Measurements from ENCODE around the gene IRF6. TPM values are rescaled to one million over a fixed set of nuclear protein-coding genes. Genes with fewer than 3 reads are reported as not detected.

Gene IRF6
- total RNA-seq, 1 donor from 2014 or later = 18.2 TPM

DNA sequence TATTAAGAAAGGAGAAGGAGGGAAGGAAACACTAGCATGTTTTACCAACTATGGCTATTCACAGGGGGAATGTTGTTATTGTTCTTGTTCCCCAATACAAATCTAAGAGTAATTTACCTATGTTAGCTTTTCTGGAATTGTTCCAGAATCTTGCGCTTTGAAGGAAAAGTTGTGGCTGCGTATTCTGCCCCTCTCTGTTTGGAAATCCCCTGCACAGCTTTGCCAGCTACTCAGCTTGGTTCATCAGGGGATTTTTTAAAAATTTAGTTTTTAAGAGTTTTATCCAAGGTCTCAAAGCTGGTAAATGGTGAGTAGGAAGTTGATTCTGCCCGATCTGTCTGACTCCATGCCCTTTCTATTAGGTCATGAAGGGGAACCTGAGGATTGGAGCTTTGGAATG is 9.5 kb upstream of the IRF6 start:
- no peak for TF ChIP-seq CTCF (IDR thresholded peaks at IDR 0.05)
- ATAC-seq (no peak), DNase-seq (no peak)
- Histone ChIP-seq H3K4me1 (no peaks in the 10 kb centered on the region), H3K27ac (no peak overlapping the region), H3K4me3 (no peak overlapping the region), H3K36me3 (no peaks in the 10 kb centered on the region), H3K27me3 (ENCODE audit: low read depth) (peaks cover 7% of the 10 kb centered on the region), H3K9me3 (no peaks in the 10 kb centered on the region)
- intact Hi-C loops (cut with DNase I) = no loop called here

DNA sequence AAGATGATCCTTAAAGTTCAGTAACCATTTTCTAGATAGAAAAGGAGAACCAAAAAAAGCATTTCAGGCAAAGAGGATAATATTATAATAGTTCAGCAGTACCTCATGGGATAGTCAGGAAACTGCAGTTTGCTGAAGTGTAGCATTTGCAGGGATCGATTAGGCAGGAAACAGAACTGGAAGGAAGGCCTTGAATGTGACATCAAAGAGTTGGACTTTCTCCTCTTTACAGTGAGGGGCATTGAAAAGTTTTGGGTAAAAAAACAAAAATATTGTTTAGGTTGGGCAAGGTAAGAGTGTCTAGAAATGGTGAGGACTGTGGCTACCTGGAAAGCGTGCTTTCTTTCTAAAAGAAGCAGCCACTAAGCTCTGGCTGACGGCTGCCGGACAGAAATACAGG is 8.0 kb upstream of the IRF6 start:
- no peaks in the 10 kb centered on the region for H3K27me3 ChIP-seq (ENCODE audit: low read depth)
- H3K4me1 ChIP-seq = no peaks in the 10 kb centered on the region
- TF ChIP-seq CTCF (IDR thresholded peaks at IDR 0.05) = no peak
- no peak for DNase-seq
- no peaks in the 10 kb centered on the region for H3K9me3 ChIP-seq
- no peak overlapping the region for H3K27ac ChIP-seq
- no peak for ATAC-seq
- no peaks in the 10 kb centered on the region for H3K36me3 ChIP-seq
- no peak overlapping the region for H3K4me3 ChIP-seq
- intact Hi-C loops (cut with DNase I) = no loop called here

- no peak for DNase-seq
- no peak overlapping the region for H3K4me3 ChIP-seq
- no peak for TF ChIP-seq CTCF (IDR thresholded peaks at IDR 0.05)
- no peak for ATAC-seq
- intact Hi-C loops (cut with DNase I) = no loop called here
- no peaks in the 10 kb centered on the region for H3K27me3 ChIP-seq (ENCODE audit: low read depth)
- H3K36me3 ChIP-seq = no peaks in the 10 kb centered on the region
- H3K9me3 ChIP-seq = no peaks in the 10 kb centered on the region
- H3K4me1 ChIP-seq = peaks cover 9% of the 10 kb centered on the region
- no peak overlapping the region for H3K27ac ChIP-seq
These were observed 4.8 kb upstream of the IRF6 start for GRCh38 chr1:209810783-209811182.

- no peak for TF ChIP-seq CTCF (IDR thresholded peaks at IDR 0.05)
- Histone ChIP-seq H3K27ac (no peak overlapping the region), H3K4me3 (no peak overlapping the region), H3K36me3 (no peaks in the 10 kb centered on the region), H3K4me1 (peaks cover 11% of the 10 kb centered on the region), H3K9me3 (no peaks in the 10 kb centered on the region), H3K27me3 (ENCODE audit: low read depth) (no peaks in the 10 kb centered on the region)
- ATAC-seq (no peak), DNase-seq (no peak)
- intact Hi-C loops (cut with DNase I) = no loop called here
These were observed 3.7 kb upstream of the IRF6 start for GRCh38 chr1:209809611-209810010.

DNA sequence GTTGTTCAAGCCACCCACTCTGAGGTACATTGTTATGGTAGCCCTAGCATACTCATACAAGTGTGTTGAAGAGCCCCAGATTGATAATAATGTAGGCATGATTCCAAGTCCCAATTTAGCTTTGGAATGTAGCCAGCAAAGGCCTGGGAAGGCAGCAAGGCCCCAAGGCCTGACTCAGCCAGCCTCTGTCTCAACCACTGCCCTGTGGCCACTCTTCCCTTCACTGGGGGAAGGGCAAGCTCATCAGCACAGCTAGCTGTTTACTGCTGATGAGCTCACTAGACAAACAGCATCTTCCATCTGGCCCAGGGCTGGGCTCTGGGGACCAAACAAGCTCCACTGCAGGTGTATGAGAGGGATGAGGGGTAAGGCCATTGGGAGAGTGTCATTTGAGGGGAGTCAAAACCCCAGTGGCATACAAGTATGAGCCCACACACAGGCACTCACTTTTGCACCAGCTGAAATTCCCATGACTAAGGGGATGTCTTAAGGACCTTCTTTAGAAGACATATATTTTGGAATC is 2.2 kb upstream of the IRF6 start:
- Histone ChIP-seq H3K36me3 (no peaks in the 10 kb centered on the region), H3K9me3 (no peaks in the 10 kb centered on the region), H3K4me3 (no peak overlapping the region), H3K4me1 (peaks cover 11% of the 10 kb centered on the region), H3K27ac (no peak overlapping the region), H3K27me3 (ENCODE audit: low read depth) (no peaks in the 10 kb centered on the region)
- intact Hi-C loops (cut with DNase I) = no loop called here
- TF ChIP-seq CTCF (IDR thresholded peaks at IDR 0.05) = no peak
- DNase-seq (peak; percentile 38), ATAC-seq (no peak)

DNA sequence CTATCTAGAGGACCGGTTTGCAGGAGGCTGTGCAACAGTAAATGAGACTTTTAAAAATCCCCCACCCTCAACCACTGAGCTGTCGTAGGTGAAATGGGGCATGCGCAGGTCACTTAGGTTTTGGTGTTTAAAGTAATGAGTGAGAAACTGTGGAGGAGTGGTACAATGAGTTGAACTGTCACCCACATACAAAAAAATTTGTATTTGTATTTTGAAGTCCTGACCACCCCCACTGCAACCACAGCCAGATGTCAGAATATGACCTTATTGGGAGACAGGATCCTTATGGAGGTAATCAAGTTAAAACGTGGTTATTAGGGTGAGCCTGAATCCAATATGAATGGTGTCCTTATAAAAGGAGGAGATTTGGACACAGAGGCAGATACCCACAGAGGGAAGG is 1.6 kb upstream of the IRF6 start:
- H3K4me3 ChIP-seq = no peak overlapping the region
- H3K27me3 ChIP-seq (ENCODE audit: low read depth) = no peaks in the 10 kb centered on the region
- ATAC-seq (no peak), DNase-seq (no peak)
- H3K9me3 ChIP-seq = no peaks in the 10 kb centered on the region
- TF ChIP-seq CTCF (IDR thresholded peaks at IDR 0.05) = no peak
- H3K4me1 ChIP-seq = peaks cover 11% of the 10 kb centered on the region
- intact Hi-C loops (cut with DNase I) = no loop called here
- H3K36me3 ChIP-seq = no peaks in the 10 kb centered on the region
- H3K27ac ChIP-seq = no peak overlapping the region

All from lower lobe of right lung (tissue), 2 donors.